ENCODE measurements around the gene IL1RAPL2. TPM values are rescaled to one million over a fixed set of nuclear protein-coding genes. Genes with fewer than 3 reads are reported as not detected.

IL1RAPL2 gene
- polyA plus RNA-seq, 1 of the 3 experiments (the other 2 are of a cell fraction), result 0.13 TPM

- TF ChIP-seq TEAD4 (IDR thresholded peaks at IDR 0.05; ENCODE audit: borderline replicate concordance, insufficient read depth) (no peak), MEF2A (IDR thresholded peaks at IDR 0.05; ENCODE audit: borderline replicate concordance, low read depth) (no peak), EZH2phosphoT487 (IDR thresholded peaks at IDR 0.05; ENCODE audit: borderline replicate concordance, low read depth) (no peak), RFX5 (IDR thresholded peaks at IDR 0.05; ENCODE audit: low read length) (no peak), MAX (IDR thresholded peaks at IDR 0.05; ENCODE audit: low read depth) (no peak), RXRA (IDR thresholded peaks at IDR 0.05; ENCODE audit: borderline replicate concordance, low read depth) (no peak), TAF1 (IDR thresholded peaks at IDR 0.05; ENCODE audit: borderline replicate concordance, low read depth, low read length) (no peak), FOSL2 (IDR thresholded peaks at IDR 0.05; ENCODE audit: borderline replicate concordance, low read depth) (no peak), FOXJ3 (CRISPR knock-in tag; IDR thresholded peaks at IDR 0.05) (no peak)
- no peak overlapping the region for H3K9ac ChIP-seq
- H3K79me2 ChIP-seq (ENCODE audit: insufficient read depth), result no peaks in the 10 kb centered on the region
- no peaks in the 10 kb centered on the region for H4K20me1 ChIP-seq (ENCODE audit: insufficient read depth)
- H3K4me2 ChIP-seq, result no peak overlapping the region
- DNase-seq, result no peak
- ChIA-PET CTCF (no interaction called here), POLR2A (no interaction called here)
- H3K4me3 ChIP-seq (ENCODE audit: low read depth in 2 of 2, low read length in 1 of 2), result no peak overlapping the region
- no peaks in the 10 kb centered on the region for H3K9me2 ChIP-seq
- H3K9me3 ChIP-seq, result no peaks in the 10 kb centered on the region
- H3K27me3 ChIP-seq (ENCODE audit: insufficient read depth), result no peaks in the 10 kb centered on the region
- no peak overlapping the region for H2AFZ ChIP-seq (ENCODE audit: low read depth)
- H3K36me3 ChIP-seq (replicated peaks in 1 of 2; ENCODE audit: control insufficient read depth in 1 of 2, insufficient read depth in 2 of 2, low read length in 1 of 2), result no peaks in the 10 kb centered on the region
- H3K27ac ChIP-seq (ENCODE audit: low read depth in 2 of 2, low read length in 1 of 2), result no peak overlapping the region
- no peaks in the 10 kb centered on the region for H3F3A ChIP-seq (replicated peaks; ENCODE audit: insufficient read depth)
- no peaks in the 10 kb centered on the region for H3K4me1 ChIP-seq (ENCODE audit: control insufficient read depth in 1 of 2, insufficient read depth in 2 of 2, low read depth in 1 of 2, low read length in 1 of 2)
Observed at GRCh38 chrX:105475801-105476200, 909.8 kb downstream of the IL1RAPL2 start.

GRCh38 chrX:105477351-105477750 lies 911.4 kb downstream of the IL1RAPL2 start:
- DNase-seq, result no peak
- 20% methylated on average over 1 of the region's 1 CpG for WGBS (ENCODE audit: low lambda C conversion rate)
- Histone ChIP-seq H3K27ac (ENCODE audit: low read depth in 2 of 2, low read length in 1 of 2) (no peak overlapping the region), H4K20me1 (ENCODE audit: insufficient read depth) (no peaks in the 10 kb centered on the region), H3K9ac (no peak overlapping the region), H2AFZ (ENCODE audit: low read depth) (peak overlapping the region; percentile 29; the same call in 1 of the 2 replicates), H3K27me3 (ENCODE audit: insufficient read depth) (no peaks in the 10 kb centered on the region), H3K36me3 (replicated peaks in 1 of 2; ENCODE audit: control insufficient read depth in 1 of 2, insufficient read depth in 2 of 2, low read length in 1 of 2) (no peaks in the 10 kb centered on the region), H3K79me2 (ENCODE audit: insufficient read depth) (no peaks in the 10 kb centered on the region), H3K4me3 (ENCODE audit: low read depth in 2 of 2, low read length in 1 of 2) (no peak overlapping the region), H3K9me3 (no peaks in the 10 kb centered on the region), H3K4me1 (ENCODE audit: control insufficient read depth in 1 of 2, insufficient read depth in 2 of 2, low read depth in 1 of 2, low read length in 1 of 2) (no peaks in the 10 kb centered on the region), H3K9me2 (no peaks in the 10 kb centered on the region), H3F3A (replicated peaks; ENCODE audit: insufficient read depth) (no peaks in the 10 kb centered on the region), H3K4me2 (no peak overlapping the region)
- no peak for TF ChIP-seq ELF1 (IDR thresholded peaks at IDR 0.05)
- ChIA-PET POLR2A (no interaction called here), CTCF (interaction anchor here (1.5 kb wide), 2 partner anchors 9 to 11 kb away, joined by 3 read pairs; no protein-coding TSS in a partner anchor)

GRCh38 chrX:105480646-105481310 lies 914.8 kb downstream of the IL1RAPL2 start:
- CTCF ChIA-PET, result interaction anchor here (1.2 kb wide), 1 partner anchor 11 kb away, joined by 4 read pairs; no protein-coding TSS in a partner anchor
- no peak overlapping the region for H3K9ac ChIP-seq
- whole genome bisulfite sequencing (ENCODE audit: low lambda C conversion rate), result 17% methylated on average over 1 of the region's 1 CpG
- TF ChIP-seq RCOR1 (IDR thresholded peaks at IDR 0.05; ENCODE audit: low read length), result no peak
- no peak for TF ChIP-seq ZBTB33 (IDR thresholded peaks at IDR 0.05; ENCODE audit: borderline replicate concordance, low read depth)
- TF ChIP-seq MXI1 (IDR thresholded peaks at IDR 0.05; ENCODE audit: low read depth, low read length), result no peak
- no peak for TF ChIP-seq TEAD4 (IDR thresholded peaks at IDR 0.05; ENCODE audit: borderline replicate concordance, insufficient read depth)
- no peak for TF ChIP-seq RXRA (IDR thresholded peaks at IDR 0.05; ENCODE audit: borderline replicate concordance, low read depth)
- TF ChIP-seq MAX (IDR thresholded peaks at IDR 0.05; ENCODE audit: low read depth), result no peak
- no peak for TF ChIP-seq CTCF (IDR thresholded peaks at IDR 0.05)
- TF ChIP-seq NRF1 (IDR thresholded peaks at IDR 0.05; ENCODE audit: low read depth, low read length), result no peak
- no peak for TF ChIP-seq EP300 (IDR thresholded peaks at IDR 0.05; ENCODE audit: borderline replicate concordance in 1 of 2, low read depth in 1 of 2, low read length in 1 of 2)

More at GRCh38 chrX:105480646-105481310, 914.8 kb downstream of the IL1RAPL2 start:
- no peaks in the 10 kb centered on the region for H3F3A ChIP-seq (replicated peaks; ENCODE audit: insufficient read depth)
- no peaks in the 10 kb centered on the region for H3K79me2 ChIP-seq (ENCODE audit: insufficient read depth)
- POLR2A ChIA-PET, result no interaction called here
- no peaks in the 10 kb centered on the region for H4K20me1 ChIP-seq (ENCODE audit: insufficient read depth)
- no peak for DNase-seq
- no peak overlapping the region for H3K27ac ChIP-seq (ENCODE audit: low read depth in 2 of 2, low read length in 1 of 2)
- H3K36me3 ChIP-seq (replicated peaks in 1 of 2; ENCODE audit: control insufficient read depth in 1 of 2, insufficient read depth in 2 of 2, low read length in 1 of 2), result no peaks in the 10 kb centered on the region
- no peak overlapping the region for H3K4me2 ChIP-seq
- H3K9me2 ChIP-seq, result no peaks in the 10 kb centered on the region
- H3K4me3 ChIP-seq (ENCODE audit: low read depth in 2 of 2, low read length in 1 of 2), result no peak overlapping the region
- no peaks in the 10 kb centered on the region for H3K4me1 ChIP-seq (ENCODE audit: control insufficient read depth in 1 of 2, insufficient read depth in 2 of 2, low read depth in 1 of 2, low read length in 1 of 2)
- H3K9me3 ChIP-seq, result no peaks in the 10 kb centered on the region
- no peaks in the 10 kb centered on the region for H3K27me3 ChIP-seq (ENCODE audit: insufficient read depth)
- no peak overlapping the region for H2AFZ ChIP-seq (ENCODE audit: low read depth)

Data from SK-N-SH (cell line).